ENCODE measurements around the gene LRRC53. TPM values are rescaled to one million over a fixed set of nuclear protein-coding genes. Genes with fewer than 3 reads are reported as not detected.

LRRC53 gene
- polyA plus RNA-seq, 1 of the 3 experiments (the other 2 are of a cell fraction): not detected

DNA sequence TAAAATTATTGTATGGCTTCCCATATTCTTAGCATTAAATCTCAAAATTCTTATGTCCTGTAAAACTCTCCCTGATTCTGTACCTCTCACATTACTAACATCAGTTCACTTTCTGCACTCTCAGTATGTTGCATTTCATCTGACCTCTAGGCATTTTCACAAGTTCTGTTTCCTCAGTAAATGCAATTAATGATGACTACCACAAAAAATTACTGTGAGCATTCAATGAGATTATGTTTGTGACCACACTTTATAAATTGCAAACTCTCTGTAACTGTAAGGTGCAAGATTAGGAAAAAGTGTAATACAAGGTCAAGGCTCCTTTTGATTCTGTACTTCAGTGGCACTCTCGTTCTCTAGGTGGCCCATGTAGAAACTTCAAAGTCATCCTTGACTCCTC is 60.4 kb downstream of the LRRC53 start (continued):
- no peak for TF ChIP-seq FOXJ3 (CRISPR knock-in tag; IDR thresholded peaks at IDR 0.05)
- TF ChIP-seq ELF1 (IDR thresholded peaks at IDR 0.05): no peak
- TF ChIP-seq, protein P1, sequence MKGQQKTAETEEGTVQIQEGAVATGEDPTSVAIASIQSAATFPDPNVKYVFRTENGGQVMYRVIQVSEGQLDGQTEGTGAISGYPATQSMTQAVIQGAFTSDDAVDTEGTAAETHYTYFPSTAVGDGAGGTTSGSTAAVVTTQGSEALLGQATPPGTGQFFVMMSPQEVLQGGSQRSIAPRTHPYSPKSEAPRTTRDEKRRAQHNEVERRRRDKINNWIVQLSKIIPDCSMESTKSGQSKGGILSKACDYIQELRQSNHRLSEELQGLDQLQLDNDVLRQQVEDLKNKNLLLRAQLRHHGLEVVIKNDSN (IDR thresholded peaks at IDR 0.05; ENCODE audit: borderline replicate concordance, low read depth): no peak
- no peak for TF ChIP-seq SMC3 (IDR thresholded peaks at IDR 0.05; ENCODE audit: low read depth, low read length)
- no peak for TF ChIP-seq NFIC (IDR thresholded peaks at IDR 0.05; ENCODE audit: borderline replicate concordance)
- TF ChIP-seq, protein P2, sequence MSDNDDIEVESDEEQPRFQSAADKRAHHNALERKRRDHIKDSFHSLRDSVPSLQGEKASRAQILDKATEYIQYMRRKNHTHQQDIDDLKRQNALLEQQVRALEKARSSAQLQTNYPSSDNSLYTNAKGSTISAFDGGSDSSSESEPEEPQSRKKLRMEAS (IDR thresholded peaks at IDR 0.05; ENCODE audit: low read depth): no peak
- TF ChIP-seq POLR2AphosphoS5 (IDR thresholded peaks at IDR 0.05; ENCODE audit: low read depth, low read length): no peak
- TF ChIP-seq GATA2 (CRISPR knock-in tag; IDR thresholded peaks at IDR 0.05): no peak
- TF ChIP-seq FOSL2 (IDR thresholded peaks at IDR 0.05; ENCODE audit: borderline replicate concordance, low read depth): no peak

DNA sequence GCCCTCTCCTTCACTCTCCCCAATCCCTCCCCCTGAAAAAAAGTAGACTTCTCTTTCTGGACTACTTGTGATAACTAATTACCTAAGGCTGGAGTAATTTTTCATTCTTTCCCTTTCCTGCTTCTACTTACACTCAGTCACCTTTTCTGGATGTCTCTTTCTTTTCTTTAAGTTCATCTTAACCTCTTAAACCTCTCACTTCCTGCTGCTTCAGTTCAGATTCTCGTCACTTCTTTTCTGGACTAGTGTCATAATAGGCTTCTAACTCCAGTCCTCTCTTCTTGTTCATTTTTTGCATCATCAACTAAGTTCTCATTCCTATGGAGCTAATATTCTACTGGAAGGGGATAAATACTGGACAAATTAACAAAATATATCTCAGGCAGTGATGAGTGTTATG is 75.4 kb downstream of the LRRC53 start:
- Histone ChIP-seq H3K4me1 (ENCODE audit: control insufficient read depth in 1 of 2, insufficient read depth in 2 of 2, low read depth in 1 of 2, low read length in 1 of 2) (no peaks in the 10 kb centered on the region), H3K9me3 (no peaks in the 10 kb centered on the region), H3K27me3 (ENCODE audit: insufficient read depth) (no peaks in the 10 kb centered on the region), H3K36me3 (replicated peaks in 1 of 2; ENCODE audit: control insufficient read depth in 1 of 2, insufficient read depth in 2 of 2, low read length in 1 of 2) (no peaks in the 10 kb centered on the region), H3K4me3 (ENCODE audit: low read depth in 2 of 2, low read length in 1 of 2) (no peak overlapping the region), H3K4me2 (no peak overlapping the region), H3K79me2 (ENCODE audit: insufficient read depth) (no peaks in the 10 kb centered on the region), H3K27ac (ENCODE audit: low read depth in 2 of 2, low read length in 1 of 2) (no peak overlapping the region), H3K9me2 (no peaks in the 10 kb centered on the region), H3K9ac (no peak overlapping the region), H3F3A (replicated peaks; ENCODE audit: insufficient read depth) (no peaks in the 10 kb centered on the region), H4K20me1 (ENCODE audit: insufficient read depth) (no peaks in the 10 kb centered on the region), H2AFZ (ENCODE audit: low read depth) (no peak overlapping the region)
- CTCF ChIA-PET: interaction anchor here (1.1 to 1.5 kb wide), 2 partner anchors 20 to 41 kb away, joined by 3 read pairs; no protein-coding TSS in a partner anchor
- POLR2A ChIA-PET: no interaction called here
- TF ChIP-seq, protein P3, sequence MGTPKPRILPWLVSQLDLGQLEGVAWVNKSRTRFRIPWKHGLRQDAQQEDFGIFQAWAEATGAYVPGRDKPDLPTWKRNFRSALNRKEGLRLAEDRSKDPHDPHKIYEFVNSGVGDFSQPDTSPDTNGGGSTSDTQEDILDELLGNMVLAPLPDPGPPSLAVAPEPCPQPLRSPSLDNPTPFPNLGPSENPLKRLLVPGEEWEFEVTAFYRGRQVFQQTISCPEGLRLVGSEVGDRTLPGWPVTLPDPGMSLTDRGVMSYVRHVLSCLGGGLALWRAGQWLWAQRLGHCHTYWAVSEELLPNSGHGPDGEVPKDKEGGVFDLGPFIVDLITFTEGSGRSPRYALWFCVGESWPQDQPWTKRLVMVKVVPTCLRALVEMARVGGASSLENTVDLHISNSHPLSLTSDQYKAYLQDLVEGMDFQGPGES (IDR thresholded peaks at IDR 0.05; ENCODE audit: low read depth, low read length): no peak
- no peak for TF ChIP-seq MEF2A (IDR thresholded peaks at IDR 0.05; ENCODE audit: borderline replicate concordance, low read depth)
- TF ChIP-seq, protein P4, sequence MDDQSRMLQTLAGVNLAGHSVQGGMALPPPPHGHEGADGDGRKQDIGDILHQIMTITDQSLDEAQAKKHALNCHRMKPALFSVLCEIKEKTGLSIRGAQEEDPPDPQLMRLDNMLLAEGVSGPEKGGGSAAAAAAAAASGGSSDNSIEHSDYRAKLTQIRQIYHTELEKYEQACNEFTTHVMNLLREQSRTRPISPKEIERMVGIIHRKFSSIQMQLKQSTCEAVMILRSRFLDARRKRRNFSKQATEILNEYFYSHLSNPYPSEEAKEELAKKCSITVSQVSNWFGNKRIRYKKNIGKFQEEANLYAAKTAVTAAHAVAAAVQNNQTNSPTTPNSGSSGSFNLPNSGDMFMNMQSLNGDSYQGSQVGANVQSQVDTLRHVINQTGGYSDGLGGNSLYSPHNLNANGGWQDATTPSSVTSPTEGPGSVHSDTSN (IDR thresholded peaks at IDR 0.05): no peak
- TF ChIP-seq, protein P1 (IDR thresholded peaks at IDR 0.05; ENCODE audit: borderline replicate concordance, low read depth): no peak
- no peak for TF ChIP-seq TCF12 (IDR thresholded peaks at IDR 0.05)
- no peak for TF ChIP-seq FOXM1 (IDR thresholded peaks at IDR 0.05; ENCODE audit: low read depth)
- TF ChIP-seq RXRA (IDR thresholded peaks at IDR 0.05; ENCODE audit: borderline replicate concordance, low read depth): no peak
- no peak for TF ChIP-seq FOSL2 (IDR thresholded peaks at IDR 0.05; ENCODE audit: borderline replicate concordance, low read depth)
- TF ChIP-seq RFX5 (IDR thresholded peaks at IDR 0.05; ENCODE audit: low read length): no peak
- TF ChIP-seq NFIC (IDR thresholded peaks at IDR 0.05; ENCODE audit: borderline replicate concordance): no peak
- no peak for TF ChIP-seq GATA2 (CRISPR knock-in tag; IDR thresholded peaks at IDR 0.05)
- TF ChIP-seq CHD2 (IDR thresholded peaks at IDR 0.05; ENCODE audit: low read length, partially characterized antibody): no peak
- TF ChIP-seq, protein P5, sequence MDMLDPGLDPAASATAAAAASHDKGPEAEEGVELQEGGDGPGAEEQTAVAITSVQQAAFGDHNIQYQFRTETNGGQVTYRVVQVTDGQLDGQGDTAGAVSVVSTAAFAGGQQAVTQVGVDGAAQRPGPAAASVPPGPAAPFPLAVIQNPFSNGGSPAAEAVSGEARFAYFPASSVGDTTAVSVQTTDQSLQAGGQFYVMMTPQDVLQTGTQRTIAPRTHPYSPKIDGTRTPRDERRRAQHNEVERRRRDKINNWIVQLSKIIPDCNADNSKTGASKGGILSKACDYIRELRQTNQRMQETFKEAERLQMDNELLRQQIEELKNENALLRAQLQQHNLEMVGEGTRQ (IDR thresholded peaks at IDR 0.05; ENCODE audit: borderline replicate concordance, low read depth, low read length): no peak
- TF ChIP-seq TAF1 (IDR thresholded peaks at IDR 0.05; ENCODE audit: borderline replicate concordance, low read depth, low read length): no peak
- TF ChIP-seq TEAD4 (IDR thresholded peaks at IDR 0.05; ENCODE audit: borderline replicate concordance, insufficient read depth): no peak
- no peak for TF ChIP-seq SMC3 (IDR thresholded peaks at IDR 0.05; ENCODE audit: low read depth, low read length)
- TF ChIP-seq, protein P6, sequence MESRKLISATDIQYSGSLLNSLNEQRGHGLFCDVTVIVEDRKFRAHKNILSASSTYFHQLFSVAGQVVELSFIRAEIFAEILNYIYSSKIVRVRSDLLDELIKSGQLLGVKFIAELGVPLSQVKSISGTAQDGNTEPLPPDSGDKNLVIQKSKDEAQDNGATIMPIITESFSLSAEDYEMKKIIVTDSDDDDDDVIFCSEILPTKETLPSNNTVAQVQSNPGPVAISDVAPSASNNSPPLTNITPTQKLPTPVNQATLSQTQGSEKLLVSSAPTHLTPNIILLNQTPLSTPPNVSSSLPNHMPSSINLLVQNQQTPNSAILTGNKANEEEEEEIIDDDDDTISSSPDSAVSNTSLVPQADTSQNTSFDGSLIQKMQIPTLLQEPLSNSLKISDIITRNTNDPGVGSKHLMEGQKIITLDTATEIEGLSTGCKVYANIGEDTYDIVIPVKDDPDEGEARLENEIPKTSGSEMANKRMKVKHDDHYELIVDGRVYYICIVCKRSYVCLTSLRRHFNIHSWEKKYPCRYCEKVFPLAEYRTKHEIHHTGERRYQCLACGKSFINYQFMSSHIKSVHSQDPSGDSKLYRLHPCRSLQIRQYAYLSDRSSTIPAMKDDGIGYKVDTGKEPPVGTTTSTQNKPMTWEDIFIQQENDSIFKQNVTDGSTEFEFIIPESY (IDR thresholded peaks at IDR 0.05; ENCODE audit: borderline replicate concordance, low read depth): no peak
- no peak for TF ChIP-seq EZH2phosphoT487 (IDR thresholded peaks at IDR 0.05; ENCODE audit: borderline replicate concordance, low read depth)
- no peak for TF ChIP-seq YY1 (IDR thresholded peaks at IDR 0.05; ENCODE audit: low read depth)
- TF ChIP-seq JUND (IDR thresholded peaks at IDR 0.05): no peak
- DNase-seq: no peak
- WGBS (ENCODE audit: low lambda C conversion rate): 29% methylated on average over 1 of the region's 1 CpG
